CD4-positive, alpha-beta T cell treated with Interleukin-15 for 1 hour (primary cell): ENCODE results near the gene COL6A2.
"Not testable (repeated sequence)": the region's sequence is repeated elsewhere in the genome, so short reads cannot be mapped to it uniquely, and the experiment has no call there.

Experiments used
- DNase-seq: peaks from one replicate; pipeline ENCODE4 v3.0.0-alpha.2; 2020

Gene COL6A2

DNA sequence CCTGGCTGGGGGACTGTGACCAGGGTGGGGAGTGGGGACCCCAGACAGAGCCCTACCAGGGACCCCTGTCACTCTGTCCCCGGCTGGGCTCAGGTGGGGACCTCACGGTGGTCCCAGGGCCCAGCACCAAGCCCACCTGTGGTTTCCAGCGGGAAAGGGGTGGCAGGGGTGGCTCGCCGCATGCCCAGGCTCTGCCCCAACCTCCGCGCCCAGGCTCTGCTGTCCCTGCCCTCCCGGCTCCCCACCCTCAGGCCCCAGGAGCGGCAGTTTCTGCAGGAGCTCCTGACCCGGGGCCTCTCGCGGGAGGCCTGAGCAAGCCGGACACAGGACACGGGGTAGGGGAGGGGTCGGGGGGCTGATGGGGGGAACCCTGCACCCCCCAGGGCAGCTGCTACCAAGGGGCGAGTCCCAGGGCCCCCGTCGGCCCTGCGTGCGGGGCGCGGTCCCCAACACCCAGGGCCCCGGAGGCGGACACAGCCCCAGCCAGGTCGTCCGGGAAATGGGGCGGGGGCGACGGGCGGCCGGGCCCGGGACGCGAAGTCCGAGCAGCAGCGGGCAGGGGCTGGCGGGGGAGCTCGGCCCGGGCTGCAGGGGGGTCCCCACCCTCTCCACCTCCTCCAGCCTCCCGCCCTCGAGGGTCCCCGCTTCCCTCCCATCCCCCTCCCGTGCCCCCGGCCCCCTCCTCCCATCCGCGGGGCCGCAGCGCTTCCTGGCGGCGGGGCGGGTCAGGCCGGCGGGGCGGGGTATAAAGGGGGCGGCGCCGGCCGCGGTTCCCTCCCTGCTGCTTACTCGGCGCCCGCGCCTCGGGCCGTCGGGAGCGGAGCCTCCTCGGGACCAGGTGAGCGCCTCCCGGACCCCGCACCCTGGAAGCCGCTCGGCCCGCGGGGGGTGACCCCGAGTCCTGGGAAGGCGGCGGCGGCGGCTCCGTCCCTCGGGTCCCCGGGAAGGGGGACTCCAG is at the start of gene COL6A2:
Gene COL6A2, plus strand, starts transcription at position 777 of the 958 bp plus-strand sequence.
- DNase-seq: peak; percentile 30

GRCh38 chr21:46048926-46049889 is 48.7 kb upstream of the COL6A2 start:
- no peak for DNase-seq

- DNase-seq: no peak
These were observed 47.8 kb upstream of the COL6A2 start for GRCh38 chr21:46049890-46050667.

GRCh38 chr21:46050668-46051378 is 47.1 kb upstream of the COL6A2 start:
- DNase-seq: no peak

GRCh38 chr21:46051379-46051770 is 46.5 kb upstream of the COL6A2 start:
- DNase-seq: no peak

GRCh38 chr21:46051821-46052675 is 45.9 kb upstream of the COL6A2 start:
- DNase-seq: no peak

GRCh38 chr21:46052703-46053651 is 44.9 kb upstream of the COL6A2 start:
- DNase-seq: peak; percentile 42

- DNase-seq: no peak
These were observed 43.9 kb upstream of the COL6A2 start for GRCh38 chr21:46054031-46054430.

- DNase-seq: no peak
These were observed 43.4 kb upstream of the COL6A2 start for GRCh38 chr21:46054451-46054881.

DNA sequence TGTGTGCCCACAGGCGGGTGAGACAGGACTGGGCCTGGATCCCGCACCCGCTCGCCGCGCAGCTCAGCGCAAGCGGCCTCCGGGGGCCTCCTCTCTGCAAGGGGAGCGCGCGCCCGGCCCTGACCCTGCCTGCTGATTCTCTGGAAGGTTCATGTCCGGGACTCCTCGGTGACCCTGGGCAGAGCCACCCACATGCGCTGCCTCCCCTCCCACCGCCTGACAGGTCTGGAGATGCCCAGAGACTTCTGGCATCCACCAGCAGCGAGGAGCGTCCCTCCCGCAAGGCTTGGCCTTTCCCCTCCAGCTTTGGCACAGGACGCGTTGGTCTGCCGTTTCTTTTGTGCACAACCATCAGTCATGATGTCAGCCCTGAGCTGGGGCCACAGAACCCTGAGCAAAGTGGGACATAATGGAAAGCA is 42.0 kb upstream of the COL6A2 start:
- DNase-seq: no peak

DNA sequence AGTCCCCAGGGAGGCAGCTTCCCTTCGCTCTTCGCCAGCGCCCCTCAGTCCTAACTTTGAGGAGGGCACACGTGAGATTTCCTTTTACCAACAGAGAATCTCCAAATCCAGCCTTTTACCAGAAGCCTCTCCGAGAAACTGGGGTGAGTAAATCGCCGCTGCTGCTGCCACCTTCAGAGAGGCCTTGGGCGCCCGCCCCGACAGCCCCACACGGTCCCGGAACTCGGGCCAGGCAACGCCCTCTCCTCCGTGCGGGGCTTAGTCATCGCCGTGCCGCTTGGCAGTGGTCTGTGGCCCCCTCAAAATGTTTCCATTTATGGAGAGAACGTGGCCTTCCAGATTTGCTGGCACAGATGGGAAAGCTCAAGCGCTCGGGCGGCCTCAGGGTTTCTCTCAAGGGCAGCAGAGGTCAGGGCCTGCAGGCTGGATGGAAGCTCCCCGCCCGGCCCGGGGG is 41.4 kb upstream of the COL6A2 start:
- no peak for DNase-seq

DNA sequence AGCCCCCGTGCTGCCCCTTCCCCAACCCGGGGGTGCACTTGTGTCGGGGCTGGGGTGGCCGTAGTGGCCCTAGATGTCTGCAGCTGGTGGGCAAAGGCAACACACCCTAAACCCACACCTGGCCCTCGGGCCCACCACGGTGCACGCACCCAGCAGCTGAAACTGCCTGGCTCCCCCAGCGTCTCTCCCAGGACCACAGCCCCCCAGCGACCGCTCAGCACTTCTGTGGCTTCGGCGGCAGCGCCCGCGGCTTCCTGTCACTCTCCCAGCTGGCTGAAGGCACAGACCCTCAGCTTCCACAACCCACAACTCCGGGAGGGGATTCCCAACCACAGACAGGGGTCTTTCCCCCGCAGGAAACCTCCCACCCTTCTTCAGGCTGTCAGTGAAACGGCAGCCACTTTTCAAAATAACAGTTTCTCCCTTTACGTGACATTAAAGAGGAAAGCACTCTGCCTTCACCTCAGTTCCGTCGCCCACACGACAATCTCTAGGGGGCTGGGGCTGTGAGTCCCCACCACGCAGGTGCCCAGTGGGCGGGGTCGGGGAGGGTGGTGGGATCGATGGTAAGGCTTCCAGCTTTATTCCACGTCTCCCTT is 40.7 kb upstream of the COL6A2 start:
- no peak for DNase-seq

DNA sequence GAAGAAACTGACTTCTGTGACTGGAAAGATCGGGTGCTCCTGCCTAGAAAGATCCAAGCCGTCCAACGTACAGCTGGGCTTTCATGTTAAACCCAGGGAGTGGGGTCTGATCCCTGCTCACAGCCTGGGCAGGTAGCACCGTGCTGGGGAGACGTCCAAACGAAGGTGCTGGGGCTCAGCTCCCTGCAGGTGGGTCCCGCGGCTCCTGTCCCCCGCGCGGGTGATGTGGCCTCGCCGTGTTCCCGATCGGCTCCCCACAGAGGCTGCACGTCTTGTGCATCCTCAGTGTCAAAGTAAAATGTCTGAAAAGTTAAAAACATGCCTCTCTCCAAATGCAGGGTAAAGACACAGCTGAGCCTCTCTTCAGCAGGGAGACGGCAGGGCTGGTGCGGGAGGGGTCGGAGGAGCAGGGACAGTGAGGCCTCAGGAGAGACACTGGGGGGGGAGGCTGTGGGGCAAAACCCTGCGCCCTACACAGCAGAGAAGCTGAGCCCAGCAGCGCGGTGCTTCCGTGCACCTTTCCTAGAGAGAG is 40.1 kb upstream of the COL6A2 start:
- no peak for DNase-seq

DNA sequence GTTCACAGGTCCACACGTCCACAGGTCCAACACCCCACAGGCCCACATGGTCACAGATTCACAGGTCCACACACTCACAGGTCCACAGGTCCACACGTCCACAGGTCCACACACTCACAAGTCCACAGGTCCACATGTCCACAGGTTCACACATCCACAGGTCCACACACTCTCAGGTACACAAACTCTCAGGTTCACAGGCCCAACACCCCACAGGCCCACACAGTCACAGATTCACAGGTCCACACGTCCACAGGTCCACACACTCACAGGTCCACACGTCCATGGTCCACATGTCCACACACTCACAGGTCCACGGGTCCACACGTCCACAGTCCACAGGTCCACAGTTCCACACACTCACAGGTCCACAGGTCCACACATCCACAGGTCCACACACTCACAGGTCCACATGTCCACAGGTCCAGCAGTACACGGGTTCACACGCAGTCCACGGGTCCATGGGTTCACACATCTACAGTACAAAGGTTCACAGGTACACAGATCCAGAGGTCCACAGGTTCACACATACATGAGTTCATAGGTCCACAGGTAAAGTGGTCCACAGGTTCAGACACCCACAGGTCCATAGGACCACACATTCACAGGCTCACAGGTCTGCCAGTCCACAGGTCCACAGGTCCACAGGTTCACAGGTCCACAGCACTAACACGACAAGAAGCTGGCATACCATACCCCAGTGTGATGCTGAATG is 39.3 kb upstream of the COL6A2 start:
- no peak for DNase-seq

GRCh38 chr21:46059195-46059594 is 38.7 kb upstream of the COL6A2 start:
- no peak for DNase-seq

DNA sequence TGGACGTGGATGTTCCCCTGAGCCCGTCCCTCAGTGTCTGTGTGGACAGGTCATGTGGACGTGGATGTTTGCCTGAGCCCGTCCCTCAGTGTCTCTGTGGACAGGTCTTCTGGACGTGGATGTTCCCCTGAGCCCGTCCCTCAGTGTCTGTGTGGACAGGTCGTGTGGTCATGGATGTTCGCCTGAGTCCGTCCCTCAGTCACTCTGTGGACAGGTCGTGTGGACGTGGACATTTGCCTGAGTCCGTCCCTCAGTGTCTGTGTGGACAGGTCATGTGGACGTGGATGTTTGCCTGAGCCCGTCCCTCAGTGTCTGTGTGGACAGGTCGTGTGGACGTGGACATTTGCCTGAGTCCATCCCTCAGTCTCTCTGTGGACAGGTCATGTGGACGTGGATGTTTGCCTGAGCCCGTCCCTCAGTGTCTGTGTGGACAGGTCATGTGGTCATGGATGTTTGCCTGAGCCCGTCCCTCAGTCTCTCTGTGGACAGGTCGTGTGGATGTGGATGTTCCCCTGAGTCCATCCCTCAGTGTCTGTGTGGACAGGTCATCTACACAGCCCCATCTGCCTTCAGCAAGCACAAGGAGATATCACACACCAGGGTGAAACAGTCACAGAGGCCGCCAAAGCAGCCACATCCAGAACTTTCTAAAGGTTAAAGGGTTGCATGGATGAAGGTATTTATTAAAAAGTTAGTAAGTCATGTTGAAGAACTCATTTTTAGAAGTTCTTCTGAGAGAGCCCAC is 38.0 kb upstream of the COL6A2 start:
- DNase-seq: not testable (repeated sequence)

- DNase-seq: no peak
These were observed 37.3 kb upstream of the COL6A2 start for GRCh38 chr21:46060596-46061061.
